H9 (cell line): Measurements from ENCODE around the gene MGAT5B. TPM values are rescaled to one million over a fixed set of nuclear protein-coding genes. Genes with fewer than 3 reads are reported as not detected.

Experiments
- DNase-seq: peaks from one replicate; pipeline ENCODE4 v3.0.0-alpha.2; 2017
- H2AFZ ChIP-seq: one replicate; pipeline ENCODE4 v1.6.1; 2013; ENCODE audit warnings: mild to moderate bottlenecking, low read length, control low read depth, moderate library complexity
- H2AK5ac ChIP-seq: 2 replicates; pipeline ENCODE4 v1.6.1; 2013; ENCODE audit warnings: low read length, control low read depth, mixed read lengths; ENCODE audit not compliant: insufficient read length
- H2BK120ac ChIP-seq: one replicate; pipeline ENCODE4 v1.6.1; 2013; ENCODE audit warnings: low read depth, mild to moderate bottlenecking, low read length, control low read depth, inconsistent platforms; ENCODE audit not compliant: poor library complexity, severe bottlenecking
- H2BK12ac ChIP-seq: 2 replicates; pipeline ENCODE4 v1.6.1; 2013; ENCODE audit warnings: low read length, control low read depth, mixed read lengths, low read depth; ENCODE audit not compliant: insufficient read length
- H2BK15ac ChIP-seq: 2 replicates; pipeline ENCODE4 v1.6.1; 2013; ENCODE audit warnings: low read depth, low read length, control low read depth
- H2BK20ac ChIP-seq: one replicate; pipeline ENCODE4 v1.6.1; 2013; ENCODE audit warnings: low read depth, mild to moderate bottlenecking, low read length, control low read depth, inconsistent platforms; ENCODE audit not compliant: poor library complexity, severe bottlenecking
- H2BK5ac ChIP-seq: 2 replicates; pipeline ENCODE4 v1.6.1; 2013; ENCODE audit warnings: low read length, control low read depth, mixed read lengths; ENCODE audit not compliant: insufficient read length
- H3K14ac ChIP-seq: 2 replicates; pipeline ENCODE4 v1.6.1; 2013; ENCODE audit warnings: low read length, control low read depth; ENCODE audit not compliant: insufficient read depth
- H3K18ac ChIP-seq: 2 replicates; pipeline ENCODE4 v1.6.1; 2013; ENCODE audit warnings: low read depth, mild to moderate bottlenecking, mixed read lengths, low read length, control low read depth; ENCODE audit not compliant: insufficient read length
- H3K23ac ChIP-seq: 2 replicates; pipeline ENCODE4 v1.6.1; 2013; ENCODE audit warnings: low read length, control low read depth, mixed read lengths, low read depth; ENCODE audit not compliant: insufficient read length
- H3K23me2 ChIP-seq: 2 replicates; pipeline ENCODE4 v1.6.1; 2013; ENCODE audit warnings: low read depth, mild to moderate bottlenecking, mixed read lengths, low read length, control low read depth; ENCODE audit not compliant: insufficient read length, poor library complexity, severe bottlenecking
- H3K27ac ChIP-seq: 2 replicates; pipeline ENCODE4 v1.5.1; 2013; ENCODE audit warnings: low read length, control low read depth, mixed read lengths, low read depth; ENCODE audit not compliant: insufficient read length
- H3K27me3 ChIP-seq: 2 replicates; pipeline ENCODE4 v1.6.1; 2013; ENCODE audit warnings: low read length, control low read depth, inconsistent platforms; ENCODE audit not compliant: insufficient read depth
- H3K4ac ChIP-seq: 2 replicates; pipeline ENCODE4 v1.6.1; 2013; ENCODE audit warnings: low read depth, mild to moderate bottlenecking, control low read depth, inconsistent platforms, low read length, moderate library complexity
- H3K4me1 ChIP-seq: 2 replicates; pipeline ENCODE4 v1.6.1; 2013; ENCODE audit warnings: low read length, control low read depth, inconsistent platforms; ENCODE audit not compliant: insufficient read depth
- H3K4me2 ChIP-seq: 2 replicates; pipeline ENCODE4 v1.6.1; 2013; ENCODE audit warnings: low read length, control low read depth, mixed read lengths; ENCODE audit not compliant: insufficient read length, insufficient read depth
- H3K56ac ChIP-seq: 2 replicates; pipeline ENCODE4 v1.6.1; 2013; ENCODE audit warnings: low read depth, mild to moderate bottlenecking, mixed read lengths, low read length, control low read depth; ENCODE audit not compliant: insufficient read length
- H3K79me1 ChIP-seq: 2 replicates; pipeline ENCODE4 v1.6.1; 2013; ENCODE audit warnings: low read depth, mild to moderate bottlenecking, moderate library complexity, low read length, control low read depth, inconsistent platforms; ENCODE audit not compliant: insufficient read depth, poor library complexity, severe bottlenecking
- H3K79me2 ChIP-seq: 2 replicates; pipeline ENCODE4 v1.6.1; 2013; ENCODE audit warnings: low read length, control low read depth, inconsistent platforms; ENCODE audit not compliant: insufficient read depth
- H3K9ac ChIP-seq: 2 replicates; pipeline ENCODE4 v1.6.1; 2013; ENCODE audit warnings: low read length, control low read depth, mixed read lengths; ENCODE audit not compliant: insufficient read length; ENCODE audit errors: extremely low read depth
- H3K9me3 ChIP-seq: one replicate; pipeline ENCODE4 v1.6.1; 2013; ENCODE audit warnings: low read depth, low read length, inconsistent platforms; ENCODE audit not compliant: control insufficient read depth
- H3T11ph ChIP-seq: one replicate; pipeline ENCODE4 v1.6.1; 2013; ENCODE audit warnings: mild to moderate bottlenecking, low read length, control low read depth, inconsistent platforms
- H4K20me1 ChIP-seq: one replicate; pipeline ENCODE4 v1.6.1; 2013; ENCODE audit not compliant: control insufficient read depth, insufficient read length, insufficient read depth
- H4K5ac ChIP-seq: 2 replicates; pipeline ENCODE4 v1.6.1; 2013; ENCODE audit warnings: low read depth, mild to moderate bottlenecking, mixed read lengths, low read length, control low read depth; ENCODE audit not compliant: insufficient read length
- H4K8ac ChIP-seq: replicated peaks from 2 replicates; pipeline ENCODE4 v1.6.1; 2013; ENCODE audit warnings: low read length, control low read depth, mixed read lengths, low read depth; ENCODE audit not compliant: insufficient read length
- H4K91ac ChIP-seq: 2 replicates; pipeline ENCODE4 v1.6.1; 2013; ENCODE audit warnings: low read depth, mild to moderate bottlenecking, moderate library complexity, mixed read lengths, low read length, control low read depth; ENCODE audit not compliant: insufficient read length
- H3K27ac Mint-ChIP-seq, 3 experiments: 2 replicates in 2 of 3; 3 replicates in 1 of 3; pipeline ENCODE4 v1.8.0; 2020 to 2021; ENCODE audit warnings: mixed read lengths in 3 of 3, mild to moderate bottlenecking in 1 of 3, moderate library complexity in 1 of 3
- H3K27me3 Mint-ChIP-seq: 2 replicates; pipeline ENCODE4 v1.8.0; 2021; ENCODE audit warnings: low read depth, mild to moderate bottlenecking, moderate library complexity, mixed read lengths
- H3K36me3 Mint-ChIP-seq, 3 experiments: 2 replicates in 2 of 3; 3 replicates in 1 of 3; pipeline ENCODE4 v1.8.0; 2020 to 2021; ENCODE audit warnings: low read depth in 3 of 3, mixed read lengths in 3 of 3; ENCODE audit not compliant: insufficient read depth in 1 of 3
- H3K4me1 Mint-ChIP-seq, 2 experiments: 2 replicates each; pipeline ENCODE4 v1.8.0; 2020; ENCODE audit warnings: mixed read lengths in 2 of 2
- H3K4me3 Mint-ChIP-seq, 2 experiments: 2 replicates in 1 of 2; 3 replicates in 1 of 2; pipeline ENCODE4 v1.8.0; 2020 to 2021; ENCODE audit warnings: mild to moderate bottlenecking in 2 of 2, mixed read lengths in 2 of 2, moderate library complexity in 1 of 2
- H3K9me3 Mint-ChIP-seq, 2 experiments: 2 replicates in 1 of 2; 3 replicates in 1 of 2; pipeline ENCODE4 v1.8.0; 2020; ENCODE audit warnings: mild to moderate bottlenecking in 2 of 2, mixed read lengths in 2 of 2, moderate library complexity in 1 of 2
- CTCF ChIP-seq: fragments of 200-600 bp; sonication (generic); conservative IDR thresholded peaks from 3 replicates; pipeline ENCODE4 v1.8.0; 2021; ENCODE audit warnings: antibody characterized with exemption, mild to moderate bottlenecking
- WGBS: extraction: QIAGEN DNeasy Blood & Tissue Kit; methylation state at CpG from one replicate; pipeline ENCODE4 v1.1.7; 2013; ENCODE audit warnings: missing lambda C conversion rate, low lambda C conversion rate, mixed read lengths; ENCODE audit not compliant: insufficient read length; ENCODE audit errors: extremely low coverage; 5-methylcytosine and 5-hydroxymethylcytosine counted together
- total RNA-seq: library from RNA; stranded (reverse); gene quantifications from 2 replicates; pipeline ENCODE4 v1.2.1, GENCODE V29; 2021

MGAT5B gene
- total RNA-seq, 1 experiment from 2014 or later = 4.9 TPM

GRCh38 chr17:76972046-76972641 lies 103.9 kb downstream of the MGAT5B start:
- Histone ChIP-seq H3K27me3 (no peaks in the 10 kb centered on the region), H4K91ac (no peak overlapping the region), H3K27ac (no peak overlapping the region), H3K18ac (no peak overlapping the region), H2BK20ac (no peak overlapping the region), H3K56ac (no peak overlapping the region), H3K79me2 (no peaks in the 10 kb centered on the region), H2BK12ac (no peak overlapping the region), H3K9ac (no peak overlapping the region), H4K20me1 (no peaks in the 10 kb centered on the region), H3K23me2 (peaks cover 8% of the 10 kb centered on the region), H2BK15ac (no peak overlapping the region), H3K4ac (no peak overlapping the region), H2AK5ac (no peak overlapping the region), H3K23ac (no peak overlapping the region), H4K8ac (no peak overlapping the region), H3K14ac (peak overlapping the region; percentile 16; the same call in 1 of the 2 replicates), H3K4me1 (peaks cover 4% of the 10 kb centered on the region; the same call in 1 of the 2 replicates), H2BK5ac (no peak overlapping the region), H2AFZ (no peak overlapping the region), H3K79me1 (no peaks in the 10 kb centered on the region), H4K5ac (no peak overlapping the region), H3K9me3 (no peaks in the 10 kb centered on the region), H3T11ph (no peak overlapping the region), H2BK120ac (no peak overlapping the region), H3K4me2 (no peak overlapping the region)
- Mint-ChIP-seq H3K27me3 (peaks cover 12% of the 10 kb centered on the region), H3K27ac (0 out of 7 replicates have a peak overlapping the region, but pooled peaks of 1 of the 3 experiments have one; percentile 15), H3K4me3 (peak overlapping the region in 1 of 2 experiments; percentile 43; a peak in 1 of 5 replicates), H3K9me3 (peaks cover 3 to 5% of the 10 kb centered on the region in 2 experiments; a peak in 4 of 5 replicates), H3K36me3 (peaks cover 0 to 1% (median 0%) of the 10 kb centered on the region in 3 experiments; a peak in 2 of 7 replicates), H3K4me1 (peaks cover 38 to 44% of the 10 kb centered on the region in 2 experiments)
- TF ChIP-seq CTCF = no peak
- no peak for DNase-seq
- WGBS = no CpG with 5 or more reads among the region's 6 CpGs
